Measurements from ENCODE around the gene CLASP1. TPM values are rescaled to one million over a fixed set of nuclear protein-coding genes. Genes with fewer than 3 reads are reported as not detected.

CLASP1 gene
- total and polyA plus RNA-seq, 2 experiments from 2014 or later, result 16.6 to 56.3 TPM

DNA sequence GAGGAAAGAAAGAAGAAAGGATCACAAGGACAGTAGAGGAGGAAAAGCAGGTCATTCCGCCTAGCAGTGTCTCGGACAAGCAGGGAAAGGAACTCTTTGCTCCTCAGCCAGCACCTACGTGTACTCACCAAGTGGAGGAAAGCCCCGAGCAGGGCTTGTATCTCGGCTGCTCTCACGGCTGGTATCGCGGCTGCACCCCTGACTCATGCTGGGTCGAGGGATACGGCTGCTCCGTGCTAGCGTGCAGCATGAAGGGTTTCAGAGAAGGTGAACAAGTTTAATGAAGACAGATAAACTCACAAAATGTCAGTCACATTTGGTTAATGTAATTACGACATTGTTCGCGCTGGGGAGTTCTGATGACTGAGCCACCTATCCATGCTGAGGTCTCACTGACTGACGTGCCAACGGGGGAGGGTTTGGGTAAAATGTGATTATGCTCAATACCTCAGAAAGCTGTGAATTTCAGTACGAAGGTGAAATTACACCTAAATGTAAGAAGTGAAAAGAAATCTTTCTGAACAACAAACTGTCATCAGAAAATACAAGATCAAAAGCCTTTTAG, 230.7 kb downstream of the CLASP1 start:
- Histone ChIP-seq H2AFZ (no peak overlapping the region), H3F3A (replicated peaks; ENCODE audit: low read depth) (no peaks in the 10 kb centered on the region), H3K79me2 (replicated peaks; ENCODE audit: insufficient read depth) (no peaks in the 10 kb centered on the region), H3K36me3 (ENCODE audit: insufficient read depth) (no peaks in the 10 kb centered on the region), H3K27me3 (ENCODE audit: insufficient read depth) (no peaks in the 10 kb centered on the region), H3K27ac (ENCODE audit: low read depth) (no peak overlapping the region), H3K4me1 (ENCODE audit: insufficient read depth) (no peaks in the 10 kb centered on the region), H3K9me2 (ENCODE audit: insufficient read depth) (no peaks in the 10 kb centered on the region), H4K20me1 (replicated peaks; ENCODE audit: insufficient read depth) (no peaks in the 10 kb centered on the region), H3K4me3 (no peak overlapping the region), H3K4me2 (no peak overlapping the region)
- ATAC-seq (peak; percentile 45; the same call in 2 of the 3 replicates), DNase-seq (ENCODE audit: low spot score) (no peak)
- H3K36me3 Mint-ChIP-seq (ENCODE audit: low read depth), result 0 out of 3 replicates have a peak, but pooled peaks cover 4% of the 10 kb centered on the region
- H3K27ac Mint-ChIP-seq, result no peak overlapping the region
- TF ChIP-seq, protein P1, sequence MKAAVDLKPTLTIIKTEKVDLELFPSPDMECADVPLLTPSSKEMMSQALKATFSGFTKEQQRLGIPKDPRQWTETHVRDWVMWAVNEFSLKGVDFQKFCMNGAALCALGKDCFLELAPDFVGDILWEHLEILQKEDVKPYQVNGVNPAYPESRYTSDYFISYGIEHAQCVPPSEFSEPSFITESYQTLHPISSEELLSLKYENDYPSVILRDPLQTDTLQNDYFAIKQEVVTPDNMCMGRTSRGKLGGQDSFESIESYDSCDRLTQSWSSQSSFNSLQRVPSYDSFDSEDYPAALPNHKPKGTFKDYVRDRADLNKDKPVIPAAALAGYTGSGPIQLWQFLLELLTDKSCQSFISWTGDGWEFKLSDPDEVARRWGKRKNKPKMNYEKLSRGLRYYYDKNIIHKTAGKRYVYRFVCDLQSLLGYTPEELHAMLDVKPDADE (IDR thresholded peaks at IDR 0.05), result no peak
- TF ChIP-seq POLR2AphosphoS5 (IDR thresholded peaks at IDR 0.05; ENCODE audit: low read depth), result no peak
- no peak for TF ChIP-seq REST (IDR thresholded peaks at IDR 0.05; ENCODE audit: unreplicated experiment)
- no peak for TF ChIP-seq STAT1 (IDR thresholded peaks at IDR 0.05; ENCODE audit: unreplicated experiment)
- no peak for TF ChIP-seq CTCF (conservative IDR thresholded peaks at IDR 0.05; ENCODE audit: low read depth in 2 of 2)
- no peaks in the 10 kb centered on the region for H3K27me3 Mint-ChIP-seq (ENCODE audit: insufficient read depth, low read depth, poor library complexity)
- no peak overlapping the region for H3K4me3 Mint-ChIP-seq
- H3K9me3 Mint-ChIP-seq, result no peaks in the 10 kb centered on the region
- H3K4me1 Mint-ChIP-seq, result no peaks in the 10 kb centered on the region

- Histone ChIP-seq H4K20me1 (replicated peaks; ENCODE audit: insufficient read depth) (no peaks in the 10 kb centered on the region), H3K4me2 (no peak overlapping the region), H3K79me2 (replicated peaks; ENCODE audit: insufficient read depth) (no peaks in the 10 kb centered on the region), H3F3A (replicated peaks; ENCODE audit: low read depth) (no peaks in the 10 kb centered on the region), H3K4me3 (no peak overlapping the region), H3K27ac (ENCODE audit: low read depth) (no peak overlapping the region), H3K9me2 (ENCODE audit: insufficient read depth) (no peaks in the 10 kb centered on the region), H3K4me1 (ENCODE audit: insufficient read depth) (no peaks in the 10 kb centered on the region), H2AFZ (no peak overlapping the region), H3K27me3 (ENCODE audit: insufficient read depth) (no peaks in the 10 kb centered on the region), H3K36me3 (ENCODE audit: insufficient read depth) (no peaks in the 10 kb centered on the region)
- Mint-ChIP-seq H3K9me3 (no peaks in the 10 kb centered on the region), H3K27me3 (ENCODE audit: insufficient read depth, low read depth, poor library complexity) (no peaks in the 10 kb centered on the region), H3K27ac (no peak overlapping the region), H3K4me3 (no peak overlapping the region), H3K36me3 (ENCODE audit: low read depth) (peaks cover 4% of the 10 kb centered on the region; the same call in 1 of the 3 replicates), H3K4me1 (no peaks in the 10 kb centered on the region)
- ATAC-seq (no peak), DNase-seq (ENCODE audit: low spot score) (no peak)
- no peak for TF ChIP-seq ZNF462 (CRISPR knock-in tag; IDR thresholded peaks at IDR 0.05)
- TF ChIP-seq EZH2 (IDR thresholded peaks at IDR 0.05; ENCODE audit: low read depth, unreplicated experiment), result no peak
Measured at GRCh38 chr2:121417826-121418225, 231.4 kb downstream of the CLASP1 start.
